HCT116 (cell line): Measurements from ENCODE around the gene SRPK2. TPM values are rescaled to one million over a fixed set of nuclear protein-coding genes. Genes with fewer than 3 reads are reported as not detected.
A peak's percentile ranks its signal among the peaks of the same experiment; 100 is the strongest.

Source experiments
- ATAC-seq: fragments of 200-7000 bp; cut with Tn5 transposase; 2 replicates; pipeline ENCODE4 v1.9.1; 2020; ENCODE audit warnings: mild to moderate bottlenecking, moderate library complexity
- BruUV-seq: library from RNA; stranded (reverse); fragments of 400-500 nt; replicated peaks from 2 replicates; lab custom pipeline; 2021; lab: Mats Ljungman, UMichigan
- CTCF ChIA-PET: fragments of 300-600 bp; sonication (Branson Sonifier 250); formaldehyde crosslinking; loops from one replicate; lab custom pipeline; 2021; ENCODE audit warnings: antibody characterized with exemption; lab: Charles Lee
- POLR2A ChIA-PET: fragments of 300-600, 350-600 bp; sonication (Branson Sonifier 250); formaldehyde crosslinking; loops from one replicate; lab custom pipeline; 2021; ENCODE audit warnings: antibody characterized with exemption; lab: Charles Lee
- RAD21 ChIA-PET, 2 experiments: fragments of 300-600 bp; sonication (Branson Sonifier 250); formaldehyde crosslinking; loops; one replicate each; lab custom pipeline; 2023; ENCODE audit warnings: low total read pairs in 2 of 2; ENCODE audit not compliant: uncharacterized antibody in 2 of 2, unreplicated experiment in 2 of 2, low non-redundant PET in 1 of 2; lab: Charles Lee
- DNase-seq: peaks from one replicate; pipeline ENCODE4 v3.0.0-alpha.2; 2010; ENCODE audit warnings: low read depth, low spot score
- H2AFZ ChIP-seq: fragments of 200-600 bp; shearing (Covaris generic), sonication (generic); 2 replicates; pipeline ENCODE4 v1.6.1; 2017; ENCODE audit warnings: low read depth, mixed run types, mixed read lengths, antibody characterized with exemption, low read length; ENCODE audit not compliant: poor library complexity, severe bottlenecking
- H3K27ac ChIP-seq: 2 replicates; pipeline ENCODE4 v1.5.1; 2012; ENCODE audit warnings: low read depth, low read length
- H3K27me3 ChIP-seq: fragments of 200-600 bp; sonication (generic); 2 replicates; pipeline ENCODE4 v1.6.1; 2016; ENCODE audit warnings: mixed run types, low read length, mixed read lengths; ENCODE audit not compliant: insufficient read depth
- H3K36me3 ChIP-seq, 2 experiments: fragments of 200-500 bp in 1 of 2; fragments of 200-600 bp in 1 of 2; sonication (Bioruptor generic) in 1 of 2; sonication (generic) in 1 of 2; 2 replicates each; pipeline versions ENCODE4 v1.5.1 to v1.6.1; 2014 to 2016; ENCODE audit warnings: low read length in 2 of 2, inconsistent platforms in 1 of 2, mixed read lengths in 1 of 2, mixed run types in 1 of 2; ENCODE audit not compliant: insufficient read depth in 2 of 2, control insufficient read depth in 1 of 2
- H3K4me1 ChIP-seq, 2 experiments: fragments of 200-600 bp in 1 of 2; sonication (generic) in 1 of 2; 2 replicates each; pipeline versions ENCODE4 v1.5.1 to v1.6.1; 2012 to 2017; ENCODE audit warnings: low read length in 2 of 2, inconsistent platforms in 1 of 2, mild to moderate bottlenecking in 1 of 2, mixed read lengths in 1 of 2, mixed run types in 1 of 2, moderate library complexity in 1 of 2; ENCODE audit not compliant: insufficient read depth in 2 of 2, control insufficient read depth in 1 of 2
- H3K4me2 ChIP-seq: fragments of 200-600 bp; sonication (generic); 2 replicates; pipeline ENCODE4 v1.6.1; 2017; ENCODE audit warnings: mixed run types, low read length, mixed read lengths
- H3K4me3 ChIP-seq, 2 experiments: fragments of 200-600 bp in 1 of 2; sonication (generic) in 1 of 2; replicated peaks in 1 of 2; 2 replicates each; pipeline ENCODE4 v1.5.1; 2011 to 2016; ENCODE audit warnings: low read length in 2 of 2, control low read depth in 1 of 2, low read depth in 1 of 2, mild to moderate bottlenecking in 1 of 2, mixed read lengths in 1 of 2, mixed run types in 1 of 2
- H3K79me2 ChIP-seq: fragments of 200-600 bp; sonication (generic); 2 replicates; pipeline ENCODE4 v1.6.1; 2017; ENCODE audit warnings: mild to moderate bottlenecking, mixed run types, low read length, moderate library complexity, mixed read lengths; ENCODE audit not compliant: insufficient read depth
- H3K9ac ChIP-seq: fragments of 200-600 bp; sonication (generic); 2 replicates; pipeline ENCODE4 v1.6.1; 2016; ENCODE audit warnings: low read length, mixed read lengths
- H3K9me2 ChIP-seq: fragments of 200-600 bp; sonication (generic), shearing (Covaris generic); 2 replicates; pipeline ENCODE4 v1.6.1; 2017; ENCODE audit warnings: mixed run types, mild to moderate bottlenecking, moderate library complexity; ENCODE audit not compliant: insufficient read depth
- H3K9me3 ChIP-seq, 2 experiments: fragments of 200-500 bp in 1 of 2; fragments of 200-600 bp in 1 of 2; sonication (Bioruptor generic) in 1 of 2; sonication (generic) in 1 of 2; 2 replicates each; pipeline ENCODE4 v1.6.1; 2014 to 2017; ENCODE audit warnings: low read length in 2 of 2, mixed read lengths in 2 of 2, inconsistent platforms in 1 of 2, low read depth in 1 of 2, mild to moderate bottlenecking in 1 of 2, mixed run types in 1 of 2, moderate library complexity in 1 of 2; ENCODE audit not compliant: control insufficient read depth in 1 of 2, insufficient read depth in 1 of 2
- H4K20me1 ChIP-seq: fragments of 200-600 bp; sonication (generic), shearing (Covaris generic); 2 replicates; pipeline ENCODE4 v1.6.1; 2017; ENCODE audit warnings: mixed run types, mild to moderate bottlenecking, moderate library complexity; ENCODE audit not compliant: insufficient read depth
- ATF3 ChIP-seq: IDR thresholded peaks from 2 replicates; pipeline ENCODE4 v1.6.1; 2012
- CBX3 ChIP-seq: IDR thresholded peaks from 2 replicates; pipeline ENCODE4 v1.6.1; 2012; ENCODE audit warnings: low read depth
- CEBPB ChIP-seq: IDR thresholded peaks from 2 replicates; pipeline ENCODE4 v1.6.1; 2012; ENCODE audit warnings: low read depth
- ELF1 ChIP-seq: IDR thresholded peaks from 2 replicates; pipeline ENCODE4 v1.6.1; 2012; ENCODE audit warnings: low read depth, borderline replicate concordance
- EZH2 ChIP-seq: fragments of 200-600 bp; sonication (generic); IDR thresholded peaks from 2 replicates; pipeline ENCODE4 v1.6.1; 2017; ENCODE audit warnings: antibody characterized with exemption, mixed run types
- EZH2phosphoT487 ChIP-seq: fragments of 200-600 bp; IDR thresholded peaks from 2 replicates; pipeline ENCODE4 v1.6.1; 2018; ENCODE audit warnings: antibody characterized with exemption, borderline replicate concordance
- FOSL1 ChIP-seq: IDR thresholded peaks from 2 replicates; pipeline ENCODE4 v1.6.1; 2012; ENCODE audit warnings: low read depth
- JUND ChIP-seq: IDR thresholded peaks from 2 replicates; pipeline ENCODE4 v1.6.1; 2012
- MAX ChIP-seq: IDR thresholded peaks from 2 replicates; pipeline ENCODE4 v1.6.1; 2012
- POLR2AphosphoS5 ChIP-seq: IDR thresholded peaks from 2 replicates; pipeline ENCODE4 v1.6.1; 2011; ENCODE audit warnings: mild to moderate bottlenecking, low read depth, low read length, moderate library complexity
- RAD21 ChIP-seq: IDR thresholded peaks from 2 replicates; pipeline ENCODE4 v1.6.1; 2012; ENCODE audit warnings: low read depth, mild to moderate bottlenecking
- REST ChIP-seq: IDR thresholded peaks from 2 replicates; pipeline ENCODE4 v1.6.1; 2012; ENCODE audit warnings: low read depth
- SIN3A ChIP-seq: IDR thresholded peaks from 2 replicates; pipeline ENCODE4 v1.6.1; 2012; ENCODE audit warnings: low read depth
- SP1 ChIP-seq: IDR thresholded peaks from 2 replicates; pipeline ENCODE4 v1.6.1; 2012; ENCODE audit warnings: low read depth
- SRF ChIP-seq: IDR thresholded peaks from 2 replicates; pipeline ENCODE4 v1.6.1; 2012; ENCODE audit warnings: low read depth
- TCF7L2 ChIP-seq: IDR thresholded peaks from 2 replicates; pipeline ENCODE4 v1.7.0; 2011; ENCODE audit warnings: borderline replicate concordance, inconsistent platforms; ENCODE audit not compliant: insufficient read depth, insufficient read length; ENCODE audit errors: extremely low read depth
- YY1 ChIP-seq: IDR thresholded peaks from 2 replicates; pipeline ENCODE4 v1.6.1; 2011; ENCODE audit warnings: low read length, low read depth, moderate library complexity, mild to moderate bottlenecking; ENCODE audit not compliant: insufficient replicate concordance; ENCODE audit errors: extremely low read depth
- ZFX ChIP-seq: fragments of 450-650 bp; IDR thresholded peaks from 2 replicates; pipeline ENCODE4 v1.6.1; 2017
- ZNF274 ChIP-seq: fragments of 200-500 bp; sonication (Bioruptor generic); IDR thresholded peaks from 2 replicates; pipeline ENCODE4 v1.6.1; 2014; ENCODE audit warnings: mild to moderate bottlenecking, low read depth, low read length, inconsistent platforms
- intact Hi-C: fragments of 100-400 bp; cut with micrococcal nuclease; formaldehyde crosslinking; loops from 2 replicates; pipeline ENCODE4 v1.10.0; 2022
- total RNA-seq: library from RNA; stranded (reverse); gene quantifications from one replicate; pipeline ENCODE4 v1.2.1, GENCODE V29; 2021; ENCODE audit not compliant: unreplicated experiment
- TF ChIP-seq, protein P1 (sequence below), 3 experiments: fragments of 200-600 bp in 1 of 3; sonication (generic) in 1 of 3; IDR thresholded peaks in 2 of 3; conservative IDR thresholded peaks in 1 of 3; 2 replicates each; pipeline ENCODE4 v1.5.1; 2012 to 2017; ENCODE audit warnings: low read depth in 2 of 3, low read length in 2 of 3, antibody characterized with exemption in 1 of 3, borderline replicate concordance in 1 of 3, control low read depth in 1 of 3, mild to moderate bottlenecking in 1 of 3, mixed read lengths in 1 of 3, mixed run types in 1 of 3, moderate library complexity in 1 of 3; ENCODE audit not compliant: insufficient read depth in 1 of 3

The SRPK2 gene
- total RNA-seq, 1 experiment from 2014 or later, result 37.4 TPM

DNA sequence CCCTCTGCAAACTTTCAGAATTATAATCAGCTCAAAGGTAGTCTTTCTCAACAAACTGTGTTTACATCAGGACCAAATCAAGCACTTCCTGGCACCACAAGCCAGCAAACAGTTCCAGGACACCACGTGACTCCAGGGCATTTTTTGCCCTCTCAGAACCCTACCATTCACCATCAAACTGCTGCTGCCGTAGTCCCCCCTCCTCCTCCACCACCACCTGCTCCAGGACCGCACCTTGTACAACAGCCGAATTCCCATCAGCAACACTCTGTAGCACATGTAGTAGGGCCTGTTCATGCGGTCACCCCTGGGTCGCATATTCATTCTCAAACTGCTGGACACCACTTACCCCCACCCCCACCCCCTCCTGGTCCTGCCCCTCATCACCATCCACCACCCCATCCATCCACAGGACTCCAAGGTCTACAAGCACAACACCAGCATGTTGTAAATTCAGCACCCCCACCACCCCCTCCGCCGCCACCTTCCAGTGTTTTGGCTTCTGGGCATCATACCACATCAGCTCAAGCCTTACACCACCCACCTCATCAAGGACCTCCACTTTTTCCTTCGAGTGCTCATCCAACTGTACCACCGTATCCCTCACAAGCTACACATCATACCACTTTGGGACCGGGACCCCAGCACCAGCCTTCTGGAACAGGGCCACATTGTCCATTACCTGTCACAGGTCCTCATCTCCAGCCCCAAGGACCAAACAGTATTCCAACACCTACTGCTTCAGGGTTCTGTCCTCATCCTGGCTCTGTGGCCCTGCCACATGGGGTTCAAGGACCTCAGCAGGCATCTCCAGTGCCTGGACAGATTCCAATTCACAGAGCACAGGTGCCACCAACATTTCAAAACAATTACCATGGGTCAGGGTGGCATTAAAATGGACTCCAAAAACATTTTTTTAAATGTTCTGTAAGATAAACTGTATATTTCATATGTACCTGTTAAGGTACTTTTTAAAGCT is 276.0 kb downstream of the SRPK2 start:
- CTCF ChIA-PET, result no interaction called here

More for the DNA sequence above, 276.0 kb downstream of the SRPK2 start:
- TSS peak; percentile 3 for BruUV-seq
- Histone ChIP-seq H3K36me3 (peaks cover 23 to 51% of the 10 kb centered on the region in 2 experiments), H3K79me2 (no peaks in the 10 kb centered on the region; the same call in none of the 2 replicates), H3K4me3 (no peak overlapping the region), H3K9me3 (no peaks in the 10 kb centered on the region), H4K20me1 (0 out of 2 replicates have a peak, but pooled peaks cover 4% of the 10 kb centered on the region), H3K27ac (no peak overlapping the region), H3K4me2 (no peak overlapping the region), H3K9me2 (no peaks in the 10 kb centered on the region), H3K4me1 (no peaks in the 10 kb centered on the region), H3K27me3 (no peaks in the 10 kb centered on the region), H2AFZ (no peak overlapping the region), H3K9ac (no peak overlapping the region)
- RAD21 ChIA-PET, result no interaction called here
- TF ChIP-seq ZFX (no peak), EZH2 (no peak), MAX (no peak), ELF1 (no peak), ATF3 (no peak), POLR2AphosphoS5 (no peak), SRF (no peak), CEBPB (no peak), SIN3A (no peak), FOSL1 (no peak), CBX3 (no peak), RAD21 (no peak), TCF7L2 (no peak), YY1 (no peak), JUND (no peak), SP1 (no peak), REST (no peak), ZNF274 (no peak), EZH2phosphoT487 (no peak)
- TF ChIP-seq, protein P1, sequence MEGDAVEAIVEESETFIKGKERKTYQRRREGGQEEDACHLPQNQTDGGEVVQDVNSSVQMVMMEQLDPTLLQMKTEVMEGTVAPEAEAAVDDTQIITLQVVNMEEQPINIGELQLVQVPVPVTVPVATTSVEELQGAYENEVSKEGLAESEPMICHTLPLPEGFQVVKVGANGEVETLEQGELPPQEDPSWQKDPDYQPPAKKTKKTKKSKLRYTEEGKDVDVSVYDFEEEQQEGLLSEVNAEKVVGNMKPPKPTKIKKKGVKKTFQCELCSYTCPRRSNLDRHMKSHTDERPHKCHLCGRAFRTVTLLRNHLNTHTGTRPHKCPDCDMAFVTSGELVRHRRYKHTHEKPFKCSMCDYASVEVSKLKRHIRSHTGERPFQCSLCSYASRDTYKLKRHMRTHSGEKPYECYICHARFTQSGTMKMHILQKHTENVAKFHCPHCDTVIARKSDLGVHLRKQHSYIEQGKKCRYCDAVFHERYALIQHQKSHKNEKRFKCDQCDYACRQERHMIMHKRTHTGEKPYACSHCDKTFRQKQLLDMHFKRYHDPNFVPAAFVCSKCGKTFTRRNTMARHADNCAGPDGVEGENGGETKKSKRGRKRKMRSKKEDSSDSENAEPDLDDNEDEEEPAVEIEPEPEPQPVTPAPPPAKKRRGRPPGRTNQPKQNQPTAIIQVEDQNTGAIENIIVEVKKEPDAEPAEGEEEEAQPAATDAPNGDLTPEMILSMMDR (IDR thresholded peaks at IDR 0.05 in 2 of 3, conservative IDR thresholded peaks at IDR 0.05 in 1 of 3; ENCODE audit: borderline replicate concordance in 1 of 3, insufficient read depth in 1 of 3, low read depth in 2 of 3, low read length in 2 of 3), result no peak
- POLR2A ChIA-PET, result no interaction called here
- ATAC-seq (peak; percentile 14; the same call in 1 of the 2 replicates), DNase-seq (no peak)
- intact Hi-C loops, result loop anchor here (5.0 kb wide), 1 partner anchor 50 kb away; no protein-coding TSS in a partner anchor
